Fibroblast of the aortic adventitia (primary cell): Measurements from ENCODE around the gene PNO1. TPM values are rescaled to one million over a fixed set of nuclear protein-coding genes. Genes with fewer than 3 reads are reported as not detected.

Source experiments
- DNase-seq: peaks from one replicate; pipeline ENCODE4 v3.0.0-alpha.2; 2010; ENCODE audit warnings: low read depth
- H3K4me3 ChIP-seq: 2 replicates; pipeline ENCODE4 v1.5.1; 2011; ENCODE audit warnings: low read depth, mild to moderate bottlenecking, control low read depth, low read length, moderate library complexity
- total RNA-seq: library from RNA; depleted of rRNA; stranded (reverse); fragments of >200 nt; gene quantifications from 2 replicates; pipeline ENCODE4 v1.2.3, GENCODE V29; 2012; ENCODE audit warnings: low replicate concordance
- TF ChIP-seq, protein P1 (sequence below): IDR thresholded peaks from 2 replicates; pipeline ENCODE4 v1.5.1; 2011; ENCODE audit warnings: mild to moderate bottlenecking, low read length, control low read depth, inconsistent platforms; ENCODE audit not compliant: insufficient read depth

Gene PNO1
- total RNA-seq, 1 donor, result 9.5 TPM

DNA sequence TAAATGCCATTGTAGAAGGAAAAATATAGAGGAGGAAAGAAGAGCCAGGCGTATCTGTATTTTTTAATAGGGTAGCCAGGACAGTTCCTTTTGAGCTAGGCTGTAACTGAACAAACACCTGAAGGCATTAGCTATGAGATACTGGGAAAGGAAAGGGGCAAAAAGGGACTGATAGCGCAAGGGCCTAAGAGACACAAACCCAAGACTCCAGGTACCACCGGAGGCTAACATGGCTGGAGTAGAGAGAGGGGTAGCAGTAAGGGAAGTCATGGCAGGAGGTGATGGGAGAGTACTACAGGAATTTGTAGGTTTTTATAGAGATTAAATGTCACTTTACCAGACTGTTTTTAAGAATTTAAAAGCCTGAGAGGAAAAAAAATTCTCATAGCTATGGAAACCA lies 20.7 kb downstream of the PNO1 start:
- H3K4me3 ChIP-seq, result no peak overlapping the region
- TF ChIP-seq, protein P1, sequence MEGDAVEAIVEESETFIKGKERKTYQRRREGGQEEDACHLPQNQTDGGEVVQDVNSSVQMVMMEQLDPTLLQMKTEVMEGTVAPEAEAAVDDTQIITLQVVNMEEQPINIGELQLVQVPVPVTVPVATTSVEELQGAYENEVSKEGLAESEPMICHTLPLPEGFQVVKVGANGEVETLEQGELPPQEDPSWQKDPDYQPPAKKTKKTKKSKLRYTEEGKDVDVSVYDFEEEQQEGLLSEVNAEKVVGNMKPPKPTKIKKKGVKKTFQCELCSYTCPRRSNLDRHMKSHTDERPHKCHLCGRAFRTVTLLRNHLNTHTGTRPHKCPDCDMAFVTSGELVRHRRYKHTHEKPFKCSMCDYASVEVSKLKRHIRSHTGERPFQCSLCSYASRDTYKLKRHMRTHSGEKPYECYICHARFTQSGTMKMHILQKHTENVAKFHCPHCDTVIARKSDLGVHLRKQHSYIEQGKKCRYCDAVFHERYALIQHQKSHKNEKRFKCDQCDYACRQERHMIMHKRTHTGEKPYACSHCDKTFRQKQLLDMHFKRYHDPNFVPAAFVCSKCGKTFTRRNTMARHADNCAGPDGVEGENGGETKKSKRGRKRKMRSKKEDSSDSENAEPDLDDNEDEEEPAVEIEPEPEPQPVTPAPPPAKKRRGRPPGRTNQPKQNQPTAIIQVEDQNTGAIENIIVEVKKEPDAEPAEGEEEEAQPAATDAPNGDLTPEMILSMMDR, result no peak
- no peak for DNase-seq

DNA sequence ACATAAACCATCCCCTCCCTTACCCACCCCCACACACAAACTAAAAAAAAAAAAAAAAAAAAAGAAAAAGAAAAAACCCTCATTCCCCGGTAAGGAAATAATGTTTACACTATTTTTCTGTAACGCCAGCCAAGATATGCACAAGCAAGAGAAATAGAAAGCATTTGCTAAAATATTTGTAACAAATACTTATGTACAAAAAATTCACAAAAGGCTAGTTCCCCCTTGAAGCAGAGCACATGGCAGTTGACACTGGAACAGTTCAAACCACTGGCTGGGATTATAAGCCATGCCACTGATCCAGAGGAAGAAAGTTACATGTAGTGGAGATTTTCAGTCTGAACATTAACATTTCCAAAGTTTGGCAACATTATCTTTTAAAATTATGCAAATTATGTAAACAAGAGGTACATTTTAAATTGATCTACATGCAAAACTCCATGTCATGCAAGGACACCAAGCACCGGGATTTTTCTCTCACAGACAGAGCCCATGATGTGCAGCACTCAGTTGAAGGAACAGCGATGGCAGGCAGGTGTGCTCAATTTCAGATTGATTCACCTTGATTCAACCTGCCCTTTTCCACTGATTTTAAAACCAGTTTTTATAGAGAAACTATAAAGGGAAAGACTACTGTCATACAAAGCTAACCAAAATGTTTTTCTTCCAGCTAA lies 21.4 kb downstream of the PNO1 start:
- no peak overlapping the region for H3K4me3 ChIP-seq
- DNase-seq, result no peak
- TF ChIP-seq, protein P1, result no peak

DNA sequence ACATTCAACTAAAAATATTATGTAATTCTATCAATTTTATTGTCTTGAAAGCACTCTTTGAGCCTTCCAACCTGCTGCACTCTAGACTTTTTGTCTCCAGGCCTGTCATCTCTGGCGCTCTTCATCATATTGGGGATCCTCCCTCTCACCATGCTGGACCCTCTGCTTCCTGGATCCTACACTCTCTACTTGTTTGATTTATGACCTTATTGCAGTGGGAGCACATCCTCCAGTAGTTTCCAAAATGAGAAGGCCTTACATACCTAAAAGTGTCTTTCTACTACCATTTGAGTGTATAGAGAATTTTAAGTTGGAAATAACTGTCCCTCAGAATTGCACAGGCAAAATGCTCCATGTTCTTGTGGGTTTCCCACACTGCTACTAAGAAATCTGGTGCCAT lies 25.2 kb downstream of the PNO1 start:
- no peak overlapping the region for H3K4me3 ChIP-seq
- TF ChIP-seq, protein P1, result no peak

DNA sequence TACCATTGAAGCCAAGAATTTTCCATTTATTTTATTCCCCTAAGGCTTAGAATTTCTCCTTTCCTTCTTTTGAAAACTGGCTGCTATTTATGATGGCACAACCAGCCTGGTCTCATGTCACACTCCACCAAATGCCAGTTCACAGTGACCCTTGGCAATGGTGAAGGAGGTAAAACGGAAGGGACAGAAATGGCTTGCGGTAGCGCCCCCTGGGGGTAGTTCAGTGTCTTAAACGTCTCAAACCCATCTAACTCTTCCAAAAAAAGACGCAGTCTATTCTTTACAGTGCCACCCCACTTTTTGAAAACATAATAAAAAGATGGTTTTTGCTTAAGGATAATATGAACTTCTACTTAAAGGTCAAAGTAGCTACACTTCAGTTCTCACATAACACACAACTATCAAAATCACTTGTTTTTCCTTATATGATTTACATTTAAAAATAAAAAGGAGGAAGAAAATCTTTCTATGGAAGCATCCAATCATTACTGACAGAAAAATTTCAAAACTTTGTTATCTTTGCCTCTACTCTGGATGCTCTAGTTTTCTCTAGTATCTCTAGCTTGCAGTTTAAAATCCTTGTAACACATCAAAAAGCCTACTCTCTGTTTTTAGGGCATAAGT lies 28.0 kb downstream of the PNO1 start:
- DNase-seq, result peak; percentile 44
- H3K4me3 ChIP-seq, result no peak overlapping the region
- TF ChIP-seq, protein P1, result peak; percentile 62

More for the DNA sequence above, 25.2 kb downstream of the PNO1 start:
- no peak for DNase-seq

DNA sequence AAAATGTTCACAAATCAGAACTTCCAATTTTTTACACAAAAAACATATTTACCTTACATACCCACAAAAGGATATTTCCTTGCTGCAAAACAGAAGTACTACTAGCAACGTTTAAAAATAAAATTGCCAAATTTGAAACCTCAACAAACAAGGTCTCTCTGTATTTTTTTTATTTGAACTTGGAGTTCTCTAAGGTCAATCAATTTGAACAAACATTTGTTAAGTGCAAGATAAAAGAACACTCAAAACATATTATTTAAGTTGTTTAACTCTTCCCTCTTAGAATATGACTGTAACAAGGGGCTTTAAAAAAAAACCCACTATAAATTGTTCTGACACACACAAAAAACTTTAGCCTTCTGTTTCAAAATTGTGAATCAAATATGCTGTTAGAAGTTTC lies 29.6 kb downstream of the PNO1 start:
- DNase-seq, result no peak
- H3K4me3 ChIP-seq, result no peak overlapping the region
- TF ChIP-seq, protein P1, result no peak

DNA sequence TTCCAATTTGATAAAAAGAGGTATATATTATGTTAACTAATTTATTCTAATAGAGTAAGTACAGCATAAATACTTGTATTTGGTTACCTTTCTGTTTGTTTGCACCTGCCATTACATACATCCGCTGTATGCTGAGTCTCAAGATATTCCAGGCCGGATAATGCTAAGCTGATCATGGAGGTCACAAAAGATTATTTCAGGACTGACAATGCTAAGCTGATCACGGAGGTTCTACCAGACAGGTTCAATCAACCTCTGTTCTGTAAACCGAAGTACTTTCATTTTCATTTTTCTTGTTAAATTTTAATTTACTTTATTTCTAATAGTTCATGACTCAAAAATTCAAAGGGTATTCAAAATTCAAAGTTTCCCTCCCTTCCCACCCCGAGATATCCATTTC lies 31.1 kb downstream of the PNO1 start:
- DNase-seq, result no peak
- no peak overlapping the region for H3K4me3 ChIP-seq

More for the DNA sequence above, 31.1 kb downstream of the PNO1 start:
- TF ChIP-seq, protein P1, result no peak
